ENCODE data around the gene CUBN.

Gene CUBN

GRCh38 chr10:17100586-17100985 is 29.0 kb downstream of the CUBN start:
- DNase-seq, result no peak

GRCh38 chr10:17098012-17098411 is 31.6 kb downstream of the CUBN start:
- no peak for DNase-seq

- no peak for DNase-seq
These were observed 34.8 kb downstream of the CUBN start for GRCh38 chr10:17094844-17095243.

- no peak for DNase-seq
These were observed 36.4 kb downstream of the CUBN start for GRCh38 chr10:17092986-17093803.

GRCh38 chr10:17092216-17092944 is 37.2 kb downstream of the CUBN start:
- no peak for DNase-seq

- DNase-seq, result no peak
These were observed 41.3 kb downstream of the CUBN start for GRCh38 chr10:17088118-17088806.

DNA sequence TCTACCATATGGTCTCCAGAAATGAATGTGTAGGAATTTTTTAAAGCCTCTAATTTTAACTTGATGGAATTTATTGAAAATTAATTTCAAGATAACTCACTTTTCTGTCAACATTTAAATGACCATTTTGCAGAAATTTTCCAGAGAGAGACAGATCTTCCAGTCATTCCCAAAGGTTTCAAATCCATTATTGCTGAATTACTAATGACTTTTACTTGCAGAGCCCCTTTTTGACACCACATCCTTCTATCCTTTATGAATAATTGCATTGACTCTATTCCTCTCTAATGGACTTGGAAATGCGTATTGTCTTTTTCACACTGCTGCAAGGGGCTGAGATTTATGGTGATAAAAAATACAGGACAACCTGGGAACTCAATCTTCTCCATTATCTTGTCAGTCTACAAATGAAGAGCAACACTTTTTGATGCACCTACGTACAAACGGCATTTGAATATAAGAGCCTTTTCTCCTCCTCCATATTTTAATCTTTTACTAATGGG is 42.7 kb downstream of the CUBN start:
- DNase-seq, result no peak

- no peak for DNase-seq
These were observed 44.4 kb downstream of the CUBN start for GRCh38 chr10:17085011-17085725.

DNA sequence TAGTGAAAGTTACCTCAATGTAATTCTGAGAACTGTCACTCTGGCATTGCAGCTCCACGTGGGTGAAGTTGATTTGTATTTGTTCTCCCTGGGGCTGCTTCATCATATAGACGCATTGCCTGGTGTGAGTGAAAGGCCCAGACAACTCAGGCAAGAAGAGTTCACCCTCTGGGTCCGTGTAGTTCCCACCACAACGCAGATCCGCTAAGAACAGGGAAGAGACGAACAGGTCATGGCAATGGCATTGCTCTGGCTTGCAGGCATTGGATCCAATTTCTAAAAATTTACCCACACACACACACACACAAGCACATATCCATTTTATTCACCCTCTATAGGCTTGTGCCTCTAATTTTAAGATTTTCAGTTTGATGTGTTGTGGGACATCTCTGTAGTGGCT is 45.4 kb downstream of the CUBN start:
- no peak for DNase-seq

GRCh38 chr10:17081431-17081830 is 48.2 kb downstream of the CUBN start:
- no peak for DNase-seq

- no peak for DNase-seq
These were observed 51.7 kb downstream of the CUBN start for GRCh38 chr10:17077890-17078289.

- no peak for DNase-seq
These were observed 52.2 kb downstream of the CUBN start for GRCh38 chr10:17077346-17077781.

DNA sequence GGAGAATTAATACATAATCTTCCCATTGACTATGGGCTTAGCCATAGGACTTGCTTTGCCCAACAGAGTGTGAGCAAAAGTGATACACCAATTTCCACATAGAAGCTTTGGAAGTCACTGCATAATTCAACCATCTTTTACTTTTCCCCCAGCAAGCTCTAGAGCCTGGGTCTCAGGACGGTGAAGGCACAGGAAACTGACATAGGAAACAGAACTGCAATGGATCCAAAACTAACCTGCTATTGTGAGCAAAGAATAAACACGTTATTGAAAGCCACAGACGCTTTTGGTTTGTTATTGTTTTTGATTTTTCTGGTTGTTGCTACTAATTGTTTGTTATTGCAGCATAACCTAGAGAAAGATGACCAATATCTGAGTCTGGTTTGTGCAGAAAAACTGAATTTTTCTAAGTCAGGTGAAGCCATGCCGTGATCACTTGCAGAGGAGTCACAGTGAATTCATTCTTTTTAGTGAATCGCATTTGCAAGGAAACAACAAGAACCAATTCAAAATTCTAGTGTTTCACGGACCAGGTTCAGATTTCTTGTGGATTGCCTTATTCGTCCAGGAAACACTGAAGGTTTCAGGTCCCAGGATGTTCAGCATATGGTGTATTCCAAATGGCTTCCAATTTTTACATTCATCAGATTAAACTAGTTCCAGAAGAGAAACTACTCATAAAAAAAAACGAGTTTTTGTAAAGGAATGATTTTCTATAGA is 52.8 kb downstream of the CUBN start:
- DNase-seq, result no peak

DNA sequence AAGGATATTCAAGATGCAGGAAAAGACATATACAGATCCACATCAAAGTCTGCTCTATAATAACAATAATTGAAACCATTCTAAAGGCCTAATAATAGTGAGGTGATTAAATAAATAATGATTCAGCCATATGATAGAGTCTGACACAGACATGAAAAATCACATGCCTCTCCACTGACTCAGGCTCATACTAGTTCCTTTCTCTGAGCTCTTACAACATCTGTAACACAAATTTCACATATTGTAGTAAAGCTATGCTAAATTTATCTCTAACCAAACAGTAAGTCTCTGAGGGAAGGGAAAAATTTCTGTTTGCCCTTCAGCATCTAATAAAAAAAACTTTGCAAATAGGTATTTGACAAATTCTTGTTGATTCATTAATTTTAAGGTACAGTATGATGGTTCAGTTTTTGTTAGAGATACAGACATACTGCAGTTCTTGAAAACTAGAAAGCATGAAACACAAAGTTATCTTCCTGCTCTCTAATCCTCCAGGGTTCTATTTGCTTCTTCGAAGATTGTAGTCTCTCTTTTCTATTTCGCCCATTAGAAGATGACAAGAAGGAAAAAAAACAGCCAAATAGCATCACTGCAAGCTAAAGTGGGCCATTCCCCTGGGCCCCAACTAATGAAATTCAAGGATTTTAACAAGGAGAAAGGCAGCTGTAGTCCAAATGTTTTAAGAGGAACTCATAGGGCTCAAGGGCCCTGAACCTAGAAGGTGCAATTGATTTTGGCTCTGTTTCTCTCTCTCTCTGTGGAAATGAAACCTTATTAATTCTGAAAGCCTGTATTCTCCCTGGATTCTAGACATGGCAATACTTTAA is 53.9 kb downstream of the CUBN start:
- DNase-seq, result no peak

- DNase-seq, result no peak
These were observed 55.1 kb downstream of the CUBN start for GRCh38 chr10:17074541-17074847.

GRCh38 chr10:17073725-17074540 is 55.7 kb downstream of the CUBN start:
- no peak for DNase-seq

DNA sequence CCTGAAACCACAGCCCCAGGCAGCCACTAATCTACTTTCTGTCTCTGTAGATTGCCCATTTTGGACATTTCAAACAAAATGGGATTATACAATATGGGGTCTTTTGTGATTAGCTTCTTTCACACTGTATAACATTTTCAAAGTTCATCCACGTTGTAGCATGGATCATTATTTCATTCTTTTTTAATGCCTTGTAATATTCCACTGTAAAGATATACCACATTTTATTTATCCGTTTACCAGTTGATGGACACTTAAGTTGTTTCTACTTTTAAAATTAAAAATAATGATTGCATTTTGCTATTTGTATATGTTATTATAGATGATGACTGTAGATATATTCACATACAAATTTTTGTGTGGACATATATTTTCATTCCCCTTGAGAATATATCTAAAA is 60.7 kb downstream of the CUBN start:
- DNase-seq, result no peak

DNA sequence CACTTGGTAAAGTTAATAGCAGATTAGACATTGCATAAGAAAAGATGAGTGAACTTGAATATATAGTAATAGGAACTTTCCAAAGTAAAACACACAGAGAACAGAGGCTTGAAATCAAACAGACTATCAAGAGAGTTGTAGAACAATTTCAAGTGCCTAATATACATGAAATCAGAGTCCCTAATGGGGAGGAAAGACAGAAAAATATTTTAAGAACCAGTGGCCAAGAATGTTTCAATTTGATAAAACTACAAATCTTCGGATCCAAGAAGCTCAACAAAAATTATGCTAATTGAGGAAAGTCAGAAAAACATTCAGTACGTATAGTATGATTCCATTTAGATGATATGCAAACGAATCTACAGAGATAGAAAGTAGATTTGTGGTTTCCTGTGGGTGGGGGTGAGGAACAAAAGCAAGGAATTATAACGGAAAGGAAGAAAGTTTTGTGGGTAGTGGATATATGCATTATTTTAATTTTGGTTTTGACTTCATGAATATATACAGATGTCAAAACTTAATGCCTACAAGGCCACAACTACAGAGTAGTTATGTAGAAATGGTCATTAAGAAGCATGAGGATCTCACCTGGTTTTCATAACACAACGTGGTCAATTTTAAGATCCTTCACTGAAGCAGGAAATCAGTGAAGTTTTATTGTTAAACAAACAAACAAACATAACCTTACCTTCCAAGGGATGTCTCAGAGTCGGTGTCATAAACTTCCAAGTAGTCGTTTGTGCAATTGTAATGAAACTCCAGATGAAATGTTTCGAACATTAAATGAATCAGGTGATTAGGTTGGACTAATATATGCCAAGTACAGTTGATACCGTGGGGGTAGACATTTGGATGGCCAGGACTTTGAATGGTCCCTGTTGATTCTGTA is 62.0 kb downstream of the CUBN start:
- DNase-seq, result no peak

DNA sequence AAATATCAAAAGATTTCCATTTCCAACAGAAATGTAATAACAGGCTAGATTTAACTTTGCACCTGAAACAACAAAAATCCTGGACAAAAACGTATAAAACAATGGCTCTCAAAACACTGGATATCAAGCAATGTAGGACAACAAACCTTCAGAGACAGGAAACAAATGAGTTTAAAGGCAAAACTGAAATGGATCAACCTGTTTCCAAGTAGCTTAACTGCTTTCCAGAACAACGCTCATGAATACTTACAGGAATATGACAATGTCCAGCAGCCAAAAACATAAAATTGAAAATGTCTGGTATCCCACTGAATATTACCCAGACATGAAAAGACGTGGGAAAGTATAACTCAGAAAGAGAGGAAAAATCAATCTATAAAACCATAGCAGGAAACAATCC is 62.8 kb downstream of the CUBN start:
- DNase-seq, result no peak

All from CD4-positive, alpha-beta T cell treated with Interleukin-17A for 4 hours (primary cell).